Placental pericyte (primary cell): ENCODE results near the gene DNASE1. TPM values are rescaled to one million over a fixed set of nuclear protein-coding genes. Genes with fewer than 3 reads are reported as not detected.

Source experiments
- total RNA-seq: library from RNA; depleted of rRNA; stranded (reverse); fragments of >200 nt; gene quantifications from 2 replicates; pipeline ENCODE4 v1.2.3, GENCODE V29; 2012

The DNASE1 gene
- 15.8 and 17.5 TPM in 2 replicates for total RNA-seq

GRCh38 chr16:3654249-3654991 lies at the start of gene DNASE1:
Gene DNASE1 (plus strand): TSS chr16:3654691. CDS start chr16:3655374, 683 bp downstream.

GRCh38 chr16:3611146-3611975 lies 43.1 kb upstream of the DNASE1 start, which contains the start of gene SLX4:
Gene SLX4 (minus strand): TSS chr16:3611606. CDS start chr16:3608964, 2,642 bp downstream.

Other genes with a start within 250 kb of the DNASE1 start
- 4.2 and 5.6 TPM in 2 replicates for gene ZNF597, start 211.2 kb upstream of the DNASE1 start, total RNA-seq
- gene NAA60, start 211.0 kb upstream of the DNASE1 start, total RNA-seq: 15.5 and 17.3 TPM in 2 replicates
- not detected in 2 replicates for gene C16orf90, start 159.2 kb upstream of the DNASE1 start, total RNA-seq
- gene CLUAP1, start 153.7 kb upstream of the DNASE1 start, total RNA-seq: 11.0 and 20.8 TPM in 2 replicates
- gene NLRC3, start 77.3 kb upstream of the DNASE1 start, total RNA-seq: not detected in 2 replicates
- gene SLX4, start 43.1 kb upstream of the DNASE1 start, total RNA-seq: 2.8 and 9.7 TPM in 2 replicates
- 96.3 and 98.8 TPM in 2 replicates for gene TRAP1, start 62.8 kb downstream of the DNASE1 start, total RNA-seq
- gene CREBBP, start 226.0 kb downstream of the DNASE1 start, total RNA-seq: 28.8 and 36.5 TPM in 2 replicates